UCSD-AML1 (cell line): ENCODE data around the gene TMEM81.

ENCODE experiments used
- DNase-seq: peaks from one replicate; lab custom pipeline; 2025; ENCODE audit not compliant: unreplicated experiment; lab: John Stamatoyannopoulos, UW

Gene TMEM81

DNA sequence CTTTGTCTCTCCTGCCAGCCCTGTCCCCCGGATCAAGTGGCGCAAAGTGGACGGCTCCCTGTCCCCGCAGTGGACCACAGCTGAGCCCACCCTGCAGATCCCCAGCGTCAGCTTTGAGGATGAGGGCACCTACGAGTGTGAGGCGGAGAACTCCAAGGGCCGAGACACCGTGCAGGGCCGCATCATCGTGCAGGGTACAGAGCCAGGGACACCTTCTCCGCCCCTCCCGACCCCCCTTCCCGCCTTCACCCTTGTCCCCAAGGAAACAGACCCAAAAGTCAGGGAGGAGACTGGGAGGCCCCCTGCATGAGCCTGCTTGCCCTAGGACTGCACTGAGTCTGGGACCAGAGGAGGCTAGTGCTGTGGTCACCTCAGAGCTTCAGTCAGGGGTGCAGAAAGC lies 23.0 kb downstream of the TMEM81 start:
- DNase-seq: no peak

DNA sequence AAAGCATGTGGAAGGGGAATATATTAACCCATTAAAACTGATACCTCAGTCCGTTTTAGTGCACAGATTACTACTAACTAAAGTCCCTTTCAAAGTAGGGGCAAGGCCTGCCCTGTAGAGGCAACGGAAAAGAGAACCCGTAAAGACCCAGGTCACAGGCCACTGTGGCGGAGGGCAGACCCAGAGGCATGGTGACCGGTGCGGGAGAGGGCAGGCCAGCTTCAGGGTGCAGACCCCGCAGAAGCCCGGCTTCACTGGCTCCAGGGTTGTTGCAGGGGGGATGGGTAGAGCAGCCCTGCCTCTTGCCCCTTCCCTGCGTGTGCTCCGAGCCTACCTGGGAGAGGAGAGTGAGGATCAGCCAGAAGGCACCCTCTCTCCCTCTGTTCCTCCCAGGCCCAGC lies 23.5 kb downstream of the TMEM81 start:
- DNase-seq: no peak

DNA sequence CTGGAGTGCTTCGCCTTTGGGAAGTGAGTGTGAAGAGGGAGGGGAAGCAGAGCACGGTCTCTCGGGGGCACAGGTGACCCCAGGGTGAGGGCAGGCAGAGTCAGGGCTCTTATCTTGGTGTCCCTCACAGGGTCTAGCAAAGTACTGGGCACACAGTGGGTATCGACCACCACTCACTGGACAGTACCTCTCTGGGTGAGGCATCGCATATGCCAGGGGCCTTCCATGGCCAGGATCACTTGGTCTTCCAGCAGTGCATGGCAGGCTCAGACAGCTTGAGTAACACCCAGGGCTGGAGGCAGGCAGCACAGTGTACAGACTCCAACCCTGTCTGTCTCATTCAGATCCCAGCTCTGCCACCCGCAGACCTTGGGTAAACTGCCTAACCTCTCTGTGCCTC lies 24.6 kb downstream of the TMEM81 start:
- DNase-seq: no peak

DNA sequence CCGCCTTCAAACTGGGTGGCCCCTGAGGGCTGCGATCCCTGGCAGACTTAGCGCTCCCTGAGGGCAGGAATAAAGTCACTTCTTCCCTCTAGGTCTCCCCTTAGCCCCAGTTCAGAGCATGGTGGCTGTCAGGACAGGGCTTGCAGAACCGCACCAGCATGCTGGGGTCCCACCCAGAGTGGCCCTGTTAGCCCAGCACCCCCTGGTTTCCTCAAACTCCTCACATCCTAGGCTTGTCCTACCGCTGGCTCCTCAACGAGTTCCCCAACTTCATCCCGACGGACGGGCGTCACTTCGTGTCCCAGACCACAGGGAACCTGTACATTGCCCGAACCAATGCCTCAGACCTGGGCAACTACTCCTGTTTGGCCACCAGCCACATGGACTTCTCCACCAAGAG lies 25.4 kb downstream of the TMEM81 start:
- no peak for DNase-seq

DNA sequence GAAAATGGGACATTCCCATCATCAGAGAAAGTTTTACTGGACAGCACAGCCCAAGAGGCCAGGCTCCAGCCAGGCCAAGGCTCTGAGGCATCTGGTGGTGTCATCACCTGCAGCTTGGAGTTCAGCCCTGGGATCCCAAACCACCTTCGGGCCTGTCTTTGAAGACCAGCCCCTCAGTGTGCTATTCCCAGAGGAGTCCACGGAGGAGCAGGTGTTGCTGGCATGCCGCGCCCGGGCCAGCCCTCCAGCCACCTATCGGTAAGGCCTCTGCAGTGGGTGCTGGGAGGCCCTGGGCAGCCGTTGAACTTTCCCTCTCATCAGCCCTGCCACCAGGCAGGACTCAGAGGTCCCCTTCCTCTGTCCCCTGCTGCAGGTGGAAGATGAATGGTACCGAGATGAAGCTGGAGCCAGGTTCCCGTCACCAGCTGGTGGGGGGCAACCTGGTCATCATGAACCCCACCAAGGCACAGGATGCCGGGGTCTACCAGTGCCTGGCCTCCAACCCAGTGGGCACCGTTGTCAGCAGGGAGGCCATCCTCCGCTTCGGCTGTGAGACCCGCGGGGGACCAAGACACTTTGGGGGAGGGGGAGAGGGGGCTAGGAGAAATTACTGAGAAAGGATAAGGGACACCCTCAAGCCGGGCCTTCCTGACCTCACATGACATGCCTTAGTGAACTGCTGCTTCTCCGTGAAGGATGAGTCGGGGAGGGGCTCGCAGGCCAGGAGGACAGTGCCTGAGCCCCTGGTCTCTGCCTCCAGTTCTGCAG lies 26.3 kb downstream of the TMEM81 start:
- DNase-seq: no peak

DNA sequence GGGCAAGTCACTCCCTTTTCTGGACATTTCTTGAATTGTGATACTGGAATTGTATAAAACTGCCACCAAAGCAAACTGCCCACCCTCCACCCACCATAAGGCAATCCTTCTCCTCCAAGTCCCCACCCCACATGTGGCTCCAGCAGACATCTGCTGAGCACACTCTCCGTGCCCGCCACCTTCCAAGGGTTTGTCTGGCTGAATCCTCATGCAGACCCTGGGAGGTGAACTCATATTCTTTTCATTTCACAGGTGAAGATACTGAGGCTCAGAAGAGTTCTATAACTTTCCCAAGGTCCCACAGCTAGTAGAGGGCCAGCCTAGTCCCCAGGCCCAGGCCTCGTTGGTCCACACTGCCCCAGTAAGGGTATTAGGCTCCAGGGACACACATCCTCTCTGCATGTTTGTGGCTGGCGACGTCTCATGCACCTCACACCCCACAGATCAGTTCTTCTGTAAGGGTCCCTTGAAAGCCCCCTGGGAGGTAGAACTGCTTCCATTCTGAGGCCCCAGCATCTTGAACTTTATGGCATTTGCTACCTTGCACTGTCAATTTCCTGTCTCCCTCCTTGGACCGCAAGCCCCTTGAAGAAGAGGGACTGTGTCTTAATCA lies 27.2 kb downstream of the TMEM81 start:
- no peak for DNase-seq

DNA sequence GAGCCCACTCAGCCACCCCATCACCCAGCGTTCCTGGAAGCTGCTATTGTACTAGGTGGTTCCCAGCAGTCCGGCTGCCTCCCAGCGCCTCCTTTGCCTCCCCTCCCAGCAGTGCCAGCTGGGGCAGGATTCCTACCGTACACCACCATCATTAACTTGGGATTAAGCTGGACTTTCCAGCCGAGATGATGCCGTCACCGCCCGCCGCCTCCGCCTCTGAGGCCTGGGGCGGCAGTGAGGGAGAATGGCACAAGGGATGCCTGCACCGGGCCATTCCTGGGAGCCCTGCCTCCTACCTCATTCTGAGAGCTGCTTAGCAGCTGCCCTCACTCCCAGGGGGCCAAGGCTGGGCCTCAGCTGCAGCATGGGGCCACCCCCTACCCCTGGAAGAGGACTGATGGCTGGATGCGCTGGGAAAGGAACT lies 28.1 kb downstream of the TMEM81 start:
- DNase-seq: no peak

DNA sequence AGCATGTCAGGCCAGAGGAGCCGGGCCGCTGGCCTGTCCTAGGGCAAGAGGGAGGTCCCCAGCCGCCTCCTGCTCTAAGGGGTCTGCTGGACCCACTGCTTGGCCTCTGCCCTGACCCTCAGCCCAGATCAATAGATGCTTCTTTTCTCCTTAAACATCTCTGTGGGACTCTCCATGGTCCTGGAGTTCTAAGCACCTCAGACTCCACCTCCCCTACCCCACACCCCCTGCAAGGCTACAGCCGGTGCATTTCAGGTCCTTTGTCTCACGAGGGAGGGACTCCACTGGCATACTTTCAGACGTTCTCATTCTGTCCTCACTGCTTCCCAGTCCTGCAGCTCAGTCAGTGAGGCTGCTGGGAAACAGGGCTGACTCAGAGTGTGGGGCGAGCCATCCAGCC lies 30.2 kb downstream of the TMEM81 start:
- DNase-seq: no peak

DNA sequence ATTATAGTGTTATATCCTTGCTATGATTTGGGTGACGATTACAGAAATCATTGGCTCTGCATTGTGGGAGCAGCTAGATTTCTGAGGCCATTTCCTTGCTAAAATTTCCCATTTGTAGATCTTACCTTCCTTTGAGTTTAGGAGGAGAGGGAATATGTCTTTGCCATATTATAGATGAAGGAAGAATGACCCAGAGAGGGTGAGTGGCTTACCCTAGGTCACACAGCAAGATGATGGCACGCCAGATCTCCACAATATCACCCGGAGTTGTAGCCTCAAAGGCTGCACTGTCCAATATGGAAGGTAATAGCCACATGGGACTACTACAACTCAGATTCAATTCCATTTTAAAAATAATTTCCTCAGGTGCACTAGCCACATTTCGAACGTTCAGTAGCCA lies 31.0 kb downstream of the TMEM81 start:
- no peak for DNase-seq

DNA sequence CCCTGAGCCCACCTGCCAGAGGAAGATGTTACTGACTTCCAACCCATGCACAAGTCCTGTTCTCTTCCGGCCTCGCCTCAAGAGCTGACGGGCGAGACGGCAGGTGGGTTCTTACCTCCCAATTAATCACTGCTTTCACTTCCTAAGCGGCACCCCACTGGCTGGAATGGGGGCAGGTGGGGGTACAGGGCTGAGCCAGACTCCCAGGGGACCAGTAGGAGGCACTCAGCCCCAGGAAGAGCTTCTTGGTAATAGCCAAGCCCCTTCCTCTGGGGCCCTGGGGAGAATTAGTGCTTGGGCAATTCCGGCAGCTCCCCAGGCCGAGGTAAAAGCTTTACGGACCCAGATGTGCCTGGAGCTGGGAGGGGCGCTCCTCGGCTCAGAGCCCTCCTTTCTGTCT lies 31.6 kb downstream of the TMEM81 start:
- DNase-seq: no peak

DNA sequence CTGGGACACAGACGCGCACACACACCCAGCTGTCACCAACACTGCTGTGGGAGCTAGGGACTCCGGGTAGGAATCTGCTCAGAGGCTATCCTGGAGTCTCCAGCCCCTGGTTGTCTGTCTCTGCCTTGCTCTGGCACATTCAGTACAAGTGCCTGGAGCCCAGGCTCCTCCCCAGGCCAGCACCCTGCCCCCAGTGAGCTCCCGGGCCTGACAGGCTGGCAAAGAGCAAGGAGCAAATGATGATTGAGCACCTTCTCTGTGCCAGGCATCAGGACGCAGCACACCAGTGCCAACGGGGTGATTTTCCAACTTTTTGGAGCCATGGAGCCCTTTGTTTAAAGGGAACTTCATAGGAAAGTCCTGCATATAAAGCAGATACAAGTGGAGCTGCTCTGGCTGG lies 34.8 kb downstream of the TMEM81 start:
- DNase-seq: no peak

DNA sequence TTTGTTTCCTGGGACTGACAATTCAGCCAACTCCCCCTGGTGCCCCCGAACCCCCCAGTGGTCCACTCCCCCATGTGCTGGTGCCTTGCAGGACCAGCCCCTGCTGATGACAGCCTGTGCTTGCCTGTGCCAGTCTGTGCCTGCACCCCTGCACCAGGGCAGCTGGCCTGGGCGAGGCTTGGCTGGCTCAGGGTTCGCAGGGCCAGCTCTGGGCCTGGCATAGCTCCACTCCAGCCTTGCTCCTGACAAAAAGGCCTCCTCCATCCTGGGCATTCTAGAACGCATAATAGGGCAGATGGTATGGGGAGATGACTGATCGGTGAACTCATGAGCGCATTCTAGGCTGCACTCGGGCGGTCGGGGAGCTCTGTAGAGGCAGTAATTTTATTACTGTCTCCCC lies 35.9 kb downstream of the TMEM81 start:
- DNase-seq: no peak

DNA sequence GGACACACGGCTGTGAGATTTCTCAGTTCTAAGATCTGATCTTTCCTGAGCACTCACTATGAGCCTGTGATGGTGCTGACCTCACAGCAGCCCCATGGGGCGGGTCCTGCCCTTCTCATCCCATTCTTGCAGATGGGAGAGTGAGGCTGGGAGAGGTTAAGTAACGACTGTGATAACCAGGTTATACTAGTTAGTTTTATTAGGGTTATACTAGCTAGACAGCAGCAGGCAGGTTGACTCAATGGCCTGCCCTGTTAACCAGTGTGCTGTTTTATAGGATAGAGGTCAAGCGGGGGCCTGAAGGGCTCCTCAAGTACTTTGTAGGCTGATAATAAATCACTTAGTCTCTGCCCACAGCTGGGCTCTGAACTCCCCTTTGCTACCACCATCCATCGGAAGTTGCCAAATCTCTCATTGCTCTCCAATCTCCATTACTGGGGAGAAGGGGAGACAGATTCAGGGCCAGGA lies 36.5 kb downstream of the TMEM81 start:
- no peak for DNase-seq

DNA sequence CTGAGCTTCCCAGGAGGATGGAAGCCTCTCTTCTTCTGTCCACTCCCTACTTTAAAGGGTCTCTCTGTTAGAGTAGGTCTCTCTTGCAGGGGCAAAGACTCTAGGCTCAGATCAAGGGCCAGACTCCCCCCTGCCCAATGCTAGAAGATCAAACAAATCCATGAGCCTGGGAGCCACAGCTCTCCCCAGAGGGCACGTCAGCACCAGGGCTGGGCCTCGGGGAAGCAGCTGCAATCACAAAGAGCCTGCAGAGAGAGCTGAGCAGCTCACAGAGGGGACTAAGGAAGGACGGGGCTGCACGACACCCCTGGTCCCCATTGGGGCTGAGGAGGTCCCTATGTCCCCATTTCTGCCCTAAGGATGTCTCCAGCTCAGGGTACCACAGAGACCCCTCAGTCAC lies 37.4 kb downstream of the TMEM81 start:
- no peak for DNase-seq

DNA sequence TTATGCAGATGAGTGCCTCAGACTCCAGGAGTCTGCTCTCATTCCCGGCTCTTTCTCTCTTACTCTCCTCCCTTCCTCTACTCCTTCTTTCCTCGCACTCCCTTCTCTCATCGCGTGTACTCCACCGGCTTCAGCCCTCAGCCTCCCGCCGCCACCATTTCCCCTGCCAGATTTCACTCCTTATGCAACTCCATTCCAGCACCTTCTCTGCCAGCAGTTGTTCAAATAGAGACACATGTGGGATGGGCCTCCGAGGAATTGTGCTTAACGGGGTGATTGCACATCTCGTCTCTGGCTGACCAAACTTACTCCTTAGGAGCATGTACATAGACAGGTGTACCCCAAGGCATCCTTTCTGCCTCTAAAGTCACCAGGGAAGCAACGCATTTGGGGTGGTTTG lies 39.1 kb downstream of the TMEM81 start:
- no peak for DNase-seq

DNA sequence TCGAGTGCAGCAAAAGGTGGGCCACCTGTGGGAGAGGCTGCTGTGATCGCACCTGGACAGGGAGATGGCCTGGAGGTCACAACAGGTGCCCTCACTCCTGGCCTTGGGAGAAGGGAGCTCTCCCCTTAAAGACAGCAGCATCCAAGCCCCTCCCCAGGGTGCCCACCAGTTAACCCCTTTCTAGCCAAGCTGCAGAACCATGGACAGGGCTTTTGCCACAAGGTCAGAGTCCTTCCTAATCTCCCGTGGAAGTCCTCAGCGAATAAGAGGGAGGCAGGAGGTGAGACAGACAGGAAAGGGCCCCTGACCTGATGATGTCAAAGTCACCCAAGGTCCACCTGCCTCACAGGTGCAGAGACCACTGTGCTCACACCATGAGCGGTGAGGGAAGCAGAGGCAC lies 39.5 kb downstream of the TMEM81 start:
- DNase-seq: no peak

DNA sequence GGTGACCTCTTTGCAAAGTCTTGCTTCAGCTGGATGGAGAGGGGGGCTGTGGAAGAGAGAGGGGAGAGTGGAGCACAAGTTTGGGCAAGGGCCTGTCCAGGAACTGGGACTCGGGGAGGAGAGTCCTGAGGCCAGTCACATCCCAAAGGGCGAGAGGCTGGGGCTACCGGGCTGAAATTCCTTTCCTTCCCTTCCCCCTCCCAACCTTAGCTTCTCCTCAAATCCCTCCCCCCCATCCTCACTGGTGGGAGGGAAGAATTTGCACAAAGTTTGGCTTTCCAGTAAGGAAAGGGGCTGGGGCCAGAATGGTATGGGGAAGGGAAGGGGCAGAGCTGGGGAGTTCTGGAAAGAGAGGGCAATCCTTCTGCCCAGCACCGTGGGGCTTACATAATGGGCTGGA lies 40.4 kb downstream of the TMEM81 start:
- DNase-seq: no peak

DNA sequence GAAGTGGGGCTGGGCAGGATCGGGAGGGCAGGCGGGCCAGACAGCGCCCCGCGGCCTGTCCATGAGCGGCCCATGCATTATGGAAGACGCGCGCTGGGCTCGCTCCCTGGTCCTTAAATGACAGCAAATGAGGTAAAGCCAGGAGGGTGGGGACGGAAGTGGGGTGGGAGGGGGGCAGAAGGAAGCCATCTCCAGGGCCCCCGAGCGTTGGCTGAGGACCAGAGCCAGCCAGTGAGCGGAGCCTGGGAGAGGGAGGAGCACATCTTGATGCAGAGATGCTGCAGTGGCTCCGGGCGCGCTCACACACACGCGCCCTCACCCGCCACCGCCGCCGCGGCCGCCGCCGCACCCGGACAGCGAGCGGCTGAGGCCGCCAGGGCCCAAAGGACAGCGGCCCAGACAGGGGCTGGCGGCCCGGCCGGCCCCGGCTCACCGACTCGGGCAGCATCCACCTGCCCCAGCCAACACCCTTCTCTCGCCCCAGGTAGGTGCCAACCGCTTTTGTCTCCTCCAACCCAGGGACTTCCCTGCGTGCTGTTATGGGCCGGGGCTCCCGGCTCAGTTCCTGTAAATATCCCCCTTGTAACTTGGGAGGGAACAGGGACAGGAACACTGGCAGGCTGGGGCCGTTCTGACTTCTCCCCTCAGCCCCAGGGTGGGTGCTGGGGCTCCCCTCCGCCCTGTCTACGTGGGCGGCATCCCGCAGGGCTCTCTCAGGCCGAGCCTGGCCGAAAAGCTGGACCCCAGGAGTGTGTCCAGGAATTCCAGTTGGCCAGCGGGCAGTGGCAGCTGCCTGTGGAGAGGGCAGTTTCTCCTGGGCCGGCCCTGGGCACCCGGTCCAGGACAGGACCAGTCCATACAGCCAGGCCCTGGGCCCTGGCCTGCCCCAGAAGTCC lies 41.1 kb downstream of the TMEM81 start, which contains the start of gene CNTN2:
CNTN2 (plus strand) TSS at position 302 of the 896 bp plus-strand sequence. CDS start 9,974 bp downstream, outside the sequence.
- DNase-seq: no peak

DNA sequence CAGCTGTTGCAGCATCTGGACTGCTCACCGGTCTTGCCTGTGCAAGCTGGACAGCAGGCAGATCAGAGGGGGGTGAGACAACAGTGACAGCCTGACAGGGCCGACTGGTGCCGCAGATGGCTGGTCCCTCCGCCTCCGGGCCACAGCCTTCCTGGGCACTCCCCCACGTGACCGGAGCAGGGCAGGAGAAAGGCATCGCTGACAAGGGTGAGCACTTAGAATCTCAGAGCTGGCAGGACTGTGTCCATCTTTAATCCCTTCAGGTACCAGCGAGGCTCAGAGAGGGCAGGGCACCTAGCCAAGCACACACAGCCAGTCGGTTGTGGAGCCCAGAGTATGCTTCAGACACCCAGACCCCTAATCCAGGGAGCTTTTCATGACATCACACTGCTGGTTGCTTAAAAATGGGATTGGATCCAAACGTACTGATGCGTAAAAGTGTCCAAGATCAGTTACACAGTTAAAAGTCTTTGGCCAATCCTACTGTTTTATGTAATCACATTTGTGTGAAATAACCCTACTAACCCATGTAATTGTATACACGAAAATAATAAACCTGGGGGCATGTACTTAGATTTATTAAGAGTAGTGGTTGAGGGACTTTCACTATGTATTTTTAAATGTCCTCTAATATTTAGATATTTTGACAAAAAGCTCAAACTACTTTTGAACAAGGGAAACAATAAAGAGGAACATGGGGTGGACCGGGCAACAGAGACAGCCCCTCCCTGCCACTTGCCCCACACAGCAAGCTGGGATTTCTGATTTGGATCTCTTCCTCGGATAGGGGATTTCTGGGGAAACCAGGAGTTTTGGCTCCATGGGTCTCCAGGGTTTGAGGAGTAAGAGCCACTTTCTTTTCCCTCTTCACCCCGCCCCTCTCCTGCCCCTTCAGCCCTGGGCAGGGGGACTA lies 42.0 kb downstream of the TMEM81 start:
- DNase-seq: no peak

DNA sequence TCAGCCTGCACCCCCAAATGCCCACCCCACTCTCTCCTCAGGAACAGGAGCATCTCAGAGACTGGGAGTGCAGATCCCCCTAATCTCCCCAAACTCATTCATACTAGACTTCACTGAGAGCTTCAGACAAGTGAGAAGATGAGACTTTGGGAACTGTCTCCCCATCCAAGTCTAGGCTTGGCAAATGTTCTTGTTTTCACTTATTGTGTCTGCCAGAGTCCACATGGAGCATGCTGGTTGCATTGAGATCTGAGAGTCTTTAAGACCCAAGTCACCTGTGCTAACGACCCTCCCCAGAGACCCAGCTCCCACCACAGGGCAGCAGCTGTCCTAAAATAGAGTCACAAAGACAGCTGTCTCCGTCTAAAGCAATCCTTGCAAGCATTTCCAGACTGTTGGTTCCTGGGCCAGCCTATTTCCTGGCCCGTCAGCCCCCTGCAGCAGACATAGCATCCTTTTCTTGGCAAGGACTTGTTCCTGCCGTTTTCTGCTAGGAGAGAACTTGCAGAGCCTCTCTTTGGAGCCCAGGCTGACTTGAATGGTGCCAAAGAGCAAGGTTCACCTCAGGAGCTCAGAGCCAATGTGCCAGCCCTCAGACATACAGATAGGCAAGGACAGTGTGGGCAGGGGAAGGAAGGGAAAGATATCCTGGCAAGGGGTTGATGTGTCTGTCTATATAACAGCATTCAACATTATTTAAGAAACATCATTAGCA lies 43.1 kb downstream of the TMEM81 start:
- DNase-seq: no peak
